Neuronal stem cell (in vitro differentiated cells): Measurements from ENCODE around the gene GRP.

ENCODE experiments used
- DNase-seq: peaks from one replicate; pipeline ENCODE4 v3.0.0-alpha.2; 2013; ENCODE audit warnings: low spot score
- H2AFZ ChIP-seq: one replicate; pipeline ENCODE4 v1.6.1; 2013; ENCODE audit warnings: mild to moderate bottlenecking, low read length, inconsistent platforms
- H2AK5ac ChIP-seq: 2 replicates; pipeline ENCODE4 v1.6.1; 2013; ENCODE audit warnings: low read depth, mild to moderate bottlenecking, inconsistent platforms, low read length, moderate library complexity, mixed read lengths
- H2BK120ac ChIP-seq: 2 replicates; pipeline ENCODE4 v1.6.1; 2013; ENCODE audit warnings: low read depth, mild to moderate bottlenecking, inconsistent platforms, low read length, moderate library complexity, mixed read lengths
- H2BK12ac ChIP-seq: one replicate; pipeline ENCODE4 v1.6.1; 2013; ENCODE audit warnings: low read length, inconsistent platforms
- H2BK15ac ChIP-seq: 2 replicates; pipeline ENCODE4 v1.6.1; 2013; ENCODE audit warnings: mild to moderate bottlenecking, low read length, inconsistent platforms, mixed read lengths
- H2BK5ac ChIP-seq: one replicate; pipeline ENCODE4 v1.6.1; 2013; ENCODE audit warnings: inconsistent platforms, mild to moderate bottlenecking, low read length, moderate library complexity
- H3K14ac ChIP-seq: one replicate; pipeline ENCODE4 v1.6.1; 2013; ENCODE audit warnings: low read length, inconsistent platforms
- H3K18ac ChIP-seq: 2 replicates; pipeline ENCODE4 v1.6.1; 2013; ENCODE audit warnings: low read length, inconsistent platforms
- H3K23ac ChIP-seq: 2 replicates; pipeline ENCODE4 v1.6.1; 2013; ENCODE audit warnings: low read depth, mild to moderate bottlenecking, mixed read lengths, low read length, inconsistent platforms; ENCODE audit not compliant: poor library complexity
- H3K27ac ChIP-seq: replicated peaks from 3 replicates; pipeline ENCODE4 v1.5.1; 2013; ENCODE audit warnings: low read length, inconsistent platforms
- H3K27me3 ChIP-seq, 3 experiments: 2 replicates each; pipeline ENCODE4 v1.6.1; 2013; ENCODE audit warnings: low read length in 3 of 3, mild to moderate bottlenecking in 2 of 3, inconsistent platforms in 1 of 3, low read depth in 1 of 3, mixed read lengths in 1 of 3, moderate library complexity in 1 of 3; ENCODE audit not compliant: control insufficient read depth in 3 of 3, insufficient read depth in 3 of 3
- H3K36me3 ChIP-seq, 2 donors: replicated peaks in 1 of 2; 2 replicates each; pipeline ENCODE4 v1.6.1; 2013; ENCODE audit warnings: low read length in 2 of 2; ENCODE audit not compliant: control insufficient read depth in 2 of 2, insufficient read depth in 2 of 2
- H3K4ac ChIP-seq: 2 replicates; pipeline ENCODE4 v1.6.1; 2013; ENCODE audit warnings: inconsistent platforms, mild to moderate bottlenecking, low read length, moderate library complexity
- H3K4me1 ChIP-seq, 2 donors: 1 replicate in 1 of 2; 2 replicates in 1 of 2; pipeline ENCODE4 v1.6.1; 2013; ENCODE audit warnings: low read length in 2 of 2, low read depth in 1 of 2; ENCODE audit not compliant: control insufficient read depth in 2 of 2, insufficient read depth in 1 of 2
- H3K4me2 ChIP-seq: one replicate; pipeline ENCODE4 v1.6.1; 2013; ENCODE audit warnings: mild to moderate bottlenecking, low read length, inconsistent platforms; ENCODE audit not compliant: insufficient read depth, poor library complexity, severe bottlenecking
- H3K4me3 ChIP-seq, 2 donors: 2 replicates each; pipeline ENCODE4 v1.5.1; 2013; ENCODE audit warnings: low read length in 2 of 2, mild to moderate bottlenecking in 2 of 2, inconsistent platforms in 1 of 2, moderate library complexity in 1 of 2
- H3K79me1 ChIP-seq: one replicate; pipeline ENCODE4 v1.6.1; 2013; ENCODE audit warnings: low read depth, mild to moderate bottlenecking, inconsistent platforms, low read length, moderate library complexity
- H3K9ac ChIP-seq: one replicate; pipeline ENCODE4 v1.6.1; 2013; ENCODE audit warnings: mild to moderate bottlenecking, low read depth, low read length, inconsistent platforms; ENCODE audit not compliant: poor library complexity
- H3K9me3 ChIP-seq, 2 donors: replicated peaks in 1 of 2; 2 replicates each; pipeline versions ENCODE3 to v1.6.1; 2013; ENCODE audit warnings: low read length in 2 of 2, mild to moderate bottlenecking in 2 of 2, inconsistent platforms in 1 of 2, low read depth in 1 of 2, mixed read lengths in 1 of 2, moderate library complexity in 1 of 2; ENCODE audit not compliant: control insufficient read depth in 2 of 2, insufficient read depth in 1 of 2
- H4K8ac ChIP-seq: one replicate; pipeline ENCODE4 v1.6.1; 2013; ENCODE audit warnings: low read depth, mild to moderate bottlenecking, inconsistent platforms, low read length, moderate library complexity
- H4K91ac ChIP-seq: one replicate; pipeline ENCODE4 v1.6.1; 2013; ENCODE audit warnings: low read length, low read depth, mild to moderate bottlenecking, inconsistent platforms; ENCODE audit not compliant: poor library complexity
- WGBS, 2 donors: extraction: QIAGEN DNeasy Blood & Tissue Kit; methylation state at CpG; one replicate each; pipeline ENCODE4 v1.1.7; 2013; ENCODE audit warnings: missing lambda C conversion rate in 2 of 2, mixed read lengths in 1 of 2; ENCODE audit not compliant: insufficient read length in 2 of 2, insufficient replicate concordance in 1 of 2; ENCODE audit errors: extremely low coverage in 2 of 2; 5-methylcytosine and 5-hydroxymethylcytosine counted together

The GRP gene

GRCh38 chr18:59266459-59266858 is 46.5 kb downstream of the GRP start:
- Histone ChIP-seq H2BK5ac (no peak overlapping the region), H3K9ac (no peak overlapping the region), H3K9me3 (peaks cover 9 to 27% of the 10 kb centered on the region in 2 donors), H2AFZ (no peak overlapping the region), H3K4me3 (no peak overlapping the region), H2BK120ac (no peak overlapping the region), H3K4ac (no peak overlapping the region), H3K4me2 (no peak overlapping the region), H3K14ac (no peak overlapping the region), H4K91ac (no peak overlapping the region), H3K18ac (no peak overlapping the region), H3K4me1 (peaks cover 0 to 17% of the 10 kb centered on the region in 2 donors), H3K23ac (no peak overlapping the region), H2AK5ac (no peak overlapping the region), H4K8ac (no peak overlapping the region), H2BK12ac (no peak overlapping the region), H3K36me3 (peaks cover 0 to 22% of the 10 kb centered on the region in 2 donors), H3K79me1 (peaks cover 2% of the 10 kb centered on the region), H3K27me3 (peaks cover 3 to 89% (median 52%) of the 10 kb centered on the region in 3 experiments), H2BK15ac (no peak overlapping the region), H3K27ac (no peak overlapping the region)
- DNase-seq, result no peak
- no CpG with 5 or more reads among the region's 1 CpG for WGBS, 2 donors

GRCh38 chr18:59266886-59267502 is 47.0 kb downstream of the GRP start:
- no peak overlapping the region for H3K14ac ChIP-seq
- peaks cover 0 to 17% of the 10 kb centered on the region in 2 donors for H3K4me1 ChIP-seq
- peaks cover 9 to 27% of the 10 kb centered on the region in 2 donors for H3K9me3 ChIP-seq
- H3K27me3 ChIP-seq, result peaks cover 3 to 94% (median 52%) of the 10 kb centered on the region in 3 experiments
- H3K18ac ChIP-seq, result no peak overlapping the region
- H4K91ac ChIP-seq, result no peak overlapping the region
- H3K79me1 ChIP-seq, result peaks cover 2% of the 10 kb centered on the region
- H2AK5ac ChIP-seq, result no peak overlapping the region
- H2BK15ac ChIP-seq, result no peak overlapping the region
- no peak overlapping the region for H3K27ac ChIP-seq
- no peak overlapping the region for H2BK5ac ChIP-seq
- no peak for DNase-seq
- WGBS, 2 donors, result no CpG with 5 or more reads among the region's 10 CpGs
- H3K23ac ChIP-seq, result no peak overlapping the region
- no peak overlapping the region for H2AFZ ChIP-seq
- H3K4me2 ChIP-seq, result no peak overlapping the region
- H4K8ac ChIP-seq, result no peak overlapping the region
- H3K36me3 ChIP-seq, result peaks cover 0 to 22% of the 10 kb centered on the region in 2 donors
- H3K4me3 ChIP-seq, result no peak overlapping the region
- no peak overlapping the region for H2BK120ac ChIP-seq
- no peak overlapping the region for H2BK12ac ChIP-seq
- no peak overlapping the region for H3K4ac ChIP-seq
- no peak overlapping the region for H3K9ac ChIP-seq

- Histone ChIP-seq H2AK5ac (no peak overlapping the region), H3K9me3 (peaks cover 9 to 27% of the 10 kb centered on the region in 2 donors), H2BK12ac (no peak overlapping the region), H3K14ac (no peak overlapping the region), H3K4ac (no peak overlapping the region), H3K27ac (no peak overlapping the region), H3K27me3 (peaks cover 3 to 98% (median 52%) of the 10 kb centered on the region in 3 experiments), H2AFZ (peak overlapping the region; percentile 98), H3K79me1 (peaks cover 2% of the 10 kb centered on the region), H3K36me3 (peaks cover 0 to 22% of the 10 kb centered on the region in 2 donors), H2BK120ac (no peak overlapping the region), H2BK5ac (no peak overlapping the region), H3K4me2 (no peak overlapping the region), H2BK15ac (no peak overlapping the region), H4K8ac (no peak overlapping the region), H3K9ac (no peak overlapping the region), H3K18ac (peak overlapping the region; percentile 42), H4K91ac (no peak overlapping the region), H3K4me3 (no peak overlapping the region), H3K23ac (no peak overlapping the region), H3K4me1 (peaks cover 0 to 17% of the 10 kb centered on the region in 2 donors)
- WGBS, 2 donors, result no CpG with 5 or more reads among the region's 41 CpGs
- no peak for DNase-seq
These were observed 47.7 kb downstream of the GRP start for GRCh38 chr18:59267503-59268126.

GRCh38 chr18:59268127-59268720 is 48.3 kb downstream of the GRP start:
- Histone ChIP-seq H2AK5ac (peak overlapping the region; percentile 45), H2AFZ (peak overlapping the region; percentile 98), H3K27ac (no peak overlapping the region), H3K4me1 (peaks cover 0 to 17% of the 10 kb centered on the region in 2 donors), H3K18ac (peak overlapping the region; percentile 84), H3K79me1 (peaks cover 2% of the 10 kb centered on the region), H3K23ac (peak overlapping the region; percentile 71), H3K14ac (no peak overlapping the region), H3K4me2 (no peak overlapping the region), H2BK5ac (no peak overlapping the region), H3K36me3 (peaks cover 0 to 22% of the 10 kb centered on the region in 2 donors), H2BK120ac (no peak overlapping the region), H4K91ac (no peak overlapping the region), H2BK15ac (no peak overlapping the region), H3K4me3 (peak overlapping the region; percentile 38 to 52), H4K8ac (no peak overlapping the region), H3K27me3 (peaks cover 3 to 98% (median 49%) of the 10 kb centered on the region in 3 experiments), H3K9ac (no peak overlapping the region), H2BK12ac (no peak overlapping the region), H3K9me3 (peaks cover 9 to 27% of the 10 kb centered on the region in 2 donors), H3K4ac (no peak overlapping the region)
- 100% methylated on average over 2 of the region's 28 CpGs; no CpG with 5 or more reads in 1 of the 2 donors for WGBS, 2 donors
- DNase-seq, result no peak
